OCI-LY7 (cell line): ENCODE measurements around the gene C1orf74. TPM values are rescaled to one million over a fixed set of nuclear protein-coding genes. Genes with fewer than 3 reads are reported as not detected.

ENCODE experiments used
- BruUV-seq: library from RNA; stranded (reverse); fragments of 400-500 nt; replicated peaks from 2 replicates; lab custom pipeline; 2021; lab: Mats Ljungman, UMichigan
- CTCF ChIA-PET: fragments of 300-600 bp; sonication (Branson Sonifier 250); formaldehyde crosslinking; loops from one replicate; lab custom pipeline; 2022; ENCODE audit warnings: antibody characterized with exemption; ENCODE audit not compliant: unreplicated experiment; lab: Charles Lee
- POLR2A ChIA-PET: fragments of 300-600 bp; sonication (Branson Sonifier 250); formaldehyde crosslinking; loops from one replicate; lab custom pipeline; 2022; ENCODE audit warnings: antibody characterized with exemption; lab: Charles Lee
- DNase-seq: peaks from one replicate; pipeline ENCODE4 v3.0.0-alpha.2; 2015; ENCODE audit warnings: low spot score
- H2AFZ ChIP-seq: fragments of 200-600 bp; sonication (generic), shearing (Covaris generic); 2 replicates; pipeline ENCODE4 v1.6.1; 2014; ENCODE audit warnings: mild to moderate bottlenecking, antibody characterized with exemption, low read length, moderate library complexity
- H3K27ac ChIP-seq: fragments of 200-600 bp; sonication (generic); 2 replicates; pipeline ENCODE4 v1.5.1; 2014; ENCODE audit warnings: mixed run types, low read depth, mild to moderate bottlenecking, moderate library complexity, low read length, inconsistent platforms; ENCODE audit not compliant: poor library complexity, severe bottlenecking
- H3K36me3 ChIP-seq: fragments of 200-600 bp; sonication (generic); 2 replicates; pipeline ENCODE4 v1.6.1; 2014; ENCODE audit warnings: mild to moderate bottlenecking, antibody characterized with exemption, low read length, moderate library complexity, mixed read lengths; ENCODE audit not compliant: insufficient read depth
- H3K4me1 ChIP-seq: fragments of 200-600 bp; sonication (generic); 2 replicates; pipeline ENCODE4 v1.5.1; 2014; ENCODE audit warnings: mild to moderate bottlenecking, low read length; ENCODE audit not compliant: insufficient read depth, poor library complexity, severe bottlenecking
- H3K4me2 ChIP-seq: fragments of 200-600 bp; sonication (generic); 2 replicates; pipeline ENCODE4 v1.6.1; 2014; ENCODE audit warnings: mild to moderate bottlenecking, low read length
- H3K4me3 ChIP-seq: fragments of 200-600 bp; sonication (generic); 2 replicates; pipeline ENCODE4 v1.5.1; 2014; ENCODE audit warnings: mild to moderate bottlenecking, low read depth, low read length; ENCODE audit not compliant: poor library complexity, severe bottlenecking
- H3K79me2 ChIP-seq: fragments of 200-600 bp; sonication (generic); 2 replicates; pipeline ENCODE4 v1.6.1; 2016; ENCODE audit warnings: low read depth, mild to moderate bottlenecking, low read length, moderate library complexity, mixed read lengths; ENCODE audit not compliant: insufficient read depth
- H3K9me2 ChIP-seq: fragments of 200-600 bp; sonication (generic); 2 replicates; pipeline ENCODE4 v1.6.1; 2016; ENCODE audit warnings: mild to moderate bottlenecking, low read length, mixed read lengths; ENCODE audit not compliant: insufficient read depth
- H3K9me3 ChIP-seq: fragments of 200-600 bp; sonication (generic); 2 replicates; pipeline ENCODE4 v1.6.1; 2014; ENCODE audit warnings: mild to moderate bottlenecking, mixed run types, low read length, mixed read lengths
- H4K20me1 ChIP-seq: fragments of 200-600 bp; sonication (generic); 2 replicates; pipeline ENCODE4 v1.6.1; 2014; ENCODE audit warnings: mild to moderate bottlenecking, antibody characterized with exemption, low read length, moderate library complexity, mixed read lengths; ENCODE audit not compliant: insufficient read depth
- EZH2phosphoT487 ChIP-seq: fragments of 200-600 bp; sonication (generic); IDR thresholded peaks from 2 replicates; pipeline ENCODE4 v1.6.1; 2018; ENCODE audit warnings: low read depth, borderline replicate concordance, mild to moderate bottlenecking, mixed run types, antibody characterized with exemption, low read length, moderate library complexity, mixed read lengths
- intact Hi-C: fragments of 100-400 bp; cut with micrococcal nuclease; formaldehyde crosslinking; loops from one replicate; pipeline ENCODE4 v1.10.0; 2022; ENCODE audit not compliant: unreplicated experiment
- total RNA-seq, 2 experiments: library from RNA; depleted of rRNA in 1 of 2; stranded (reverse); fragments of >200 nt in 1 of 2; shearing (Covaris generic) in 1 of 2; gene quantifications; 2 replicates each; pipeline ENCODE4 v1.2.3, GENCODE V29; 2014 to 2022
- TF ChIP-seq, protein P1 (sequence below): fragments of 200-600 bp; sonication (generic); conservative IDR thresholded peaks from 2 replicates; pipeline ENCODE4 v1.5.1; 2014; ENCODE audit warnings: mild to moderate bottlenecking, antibody characterized with exemption, low read length, moderate library complexity, mixed read lengths

The C1orf74 gene
- total RNA-seq, 2 experiments from 2014 or later: 4.2 to 4.4 TPM

DNA sequence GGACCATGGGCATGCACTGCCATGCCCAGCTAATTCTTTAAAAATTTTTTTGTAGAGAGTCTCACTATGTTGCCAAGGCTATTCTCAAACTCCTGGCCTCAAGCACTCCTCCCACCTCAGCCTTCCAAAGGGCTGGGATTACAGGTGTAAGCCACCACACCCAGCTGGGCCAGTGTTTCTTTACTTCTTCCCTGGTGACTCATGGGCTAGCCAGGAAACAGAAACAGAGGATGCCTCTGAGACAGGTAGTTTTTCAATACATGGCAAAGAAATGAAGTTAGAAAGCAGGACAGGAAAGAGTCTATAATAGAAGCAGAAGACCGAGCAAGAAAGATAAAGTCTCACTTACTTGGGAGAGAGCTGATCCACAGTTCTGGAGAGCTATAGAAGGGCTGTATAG is 7.6 kb upstream of the C1orf74 start:
- H3K4me1 ChIP-seq: no peaks in the 10 kb centered on the region
- no peaks in the 10 kb centered on the region for H3K9me3 ChIP-seq
- H4K20me1 ChIP-seq: no peaks in the 10 kb centered on the region
- CTCF ChIA-PET: no interaction called here
- intact Hi-C loops: no loop called here
- H3K9me2 ChIP-seq: no peaks in the 10 kb centered on the region
- no peak for DNase-seq
- POLR2A ChIA-PET: no interaction called here
- BruUV-seq: no TSS peak
- H2AFZ ChIP-seq: no peak overlapping the region
- TF ChIP-seq EZH2phosphoT487: no peak
- TF ChIP-seq, protein P1, sequence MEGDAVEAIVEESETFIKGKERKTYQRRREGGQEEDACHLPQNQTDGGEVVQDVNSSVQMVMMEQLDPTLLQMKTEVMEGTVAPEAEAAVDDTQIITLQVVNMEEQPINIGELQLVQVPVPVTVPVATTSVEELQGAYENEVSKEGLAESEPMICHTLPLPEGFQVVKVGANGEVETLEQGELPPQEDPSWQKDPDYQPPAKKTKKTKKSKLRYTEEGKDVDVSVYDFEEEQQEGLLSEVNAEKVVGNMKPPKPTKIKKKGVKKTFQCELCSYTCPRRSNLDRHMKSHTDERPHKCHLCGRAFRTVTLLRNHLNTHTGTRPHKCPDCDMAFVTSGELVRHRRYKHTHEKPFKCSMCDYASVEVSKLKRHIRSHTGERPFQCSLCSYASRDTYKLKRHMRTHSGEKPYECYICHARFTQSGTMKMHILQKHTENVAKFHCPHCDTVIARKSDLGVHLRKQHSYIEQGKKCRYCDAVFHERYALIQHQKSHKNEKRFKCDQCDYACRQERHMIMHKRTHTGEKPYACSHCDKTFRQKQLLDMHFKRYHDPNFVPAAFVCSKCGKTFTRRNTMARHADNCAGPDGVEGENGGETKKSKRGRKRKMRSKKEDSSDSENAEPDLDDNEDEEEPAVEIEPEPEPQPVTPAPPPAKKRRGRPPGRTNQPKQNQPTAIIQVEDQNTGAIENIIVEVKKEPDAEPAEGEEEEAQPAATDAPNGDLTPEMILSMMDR: no peak
- no peaks in the 10 kb centered on the region for H3K36me3 ChIP-seq
- H3K4me3 ChIP-seq: no peak overlapping the region
- H3K27ac ChIP-seq: no peak overlapping the region
- H3K79me2 ChIP-seq: no peaks in the 10 kb centered on the region
- no peak overlapping the region for H3K4me2 ChIP-seq

DNA sequence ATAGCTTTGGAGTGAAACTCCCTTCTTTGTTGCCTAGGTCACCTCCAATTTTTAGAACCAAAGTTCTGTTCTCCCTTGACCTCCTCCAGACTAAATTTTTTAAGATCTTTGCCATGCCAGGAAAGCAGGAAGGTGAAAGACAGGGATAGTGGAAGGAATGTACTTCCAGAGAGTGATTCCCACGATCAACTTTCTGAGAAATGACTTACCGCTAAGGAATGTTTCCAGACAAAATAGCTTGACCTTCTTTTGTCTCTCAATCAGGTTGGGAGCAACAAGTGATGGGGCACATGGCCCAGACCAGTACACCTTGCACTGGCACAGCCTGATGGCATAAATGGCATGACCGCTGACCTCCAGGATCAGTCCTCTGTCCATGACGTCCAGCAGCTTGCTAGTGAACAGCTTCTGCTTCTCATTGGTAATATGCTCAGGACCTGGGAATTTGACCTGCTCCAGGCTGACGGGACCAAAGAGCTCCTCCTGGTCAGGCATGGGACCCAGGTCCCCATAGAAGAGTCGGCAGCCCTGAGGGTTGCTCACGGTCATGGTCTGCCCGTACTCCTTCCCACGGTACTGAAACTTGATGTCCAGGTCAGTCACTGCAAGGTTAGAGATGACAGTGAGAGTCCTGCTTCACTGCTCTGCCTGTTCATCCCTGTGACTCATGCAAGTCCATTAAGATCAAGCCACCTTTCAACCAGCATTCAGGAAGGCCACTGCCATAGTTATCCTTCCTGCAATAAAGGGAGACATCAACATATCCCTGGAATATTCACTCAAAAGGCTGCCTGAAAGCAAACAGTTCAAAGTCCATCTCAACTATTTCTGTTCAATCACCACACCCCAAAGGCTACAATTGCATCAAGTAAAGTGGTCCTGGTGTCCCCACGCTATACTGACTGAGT is 6.2 kb upstream of the C1orf74 start:
- no peaks in the 10 kb centered on the region for H3K79me2 ChIP-seq
- H3K9me3 ChIP-seq: no peaks in the 10 kb centered on the region
- DNase-seq: no peak
- no peaks in the 10 kb centered on the region for H3K4me1 ChIP-seq
- H3K4me2 ChIP-seq: no peak overlapping the region
- no peaks in the 10 kb centered on the region for H4K20me1 ChIP-seq
- H2AFZ ChIP-seq: no peak overlapping the region
- TF ChIP-seq EZH2phosphoT487: no peak
- TF ChIP-seq, protein P1: no peak
- no TSS peak for BruUV-seq
- H3K36me3 ChIP-seq: no peaks in the 10 kb centered on the region
- no peaks in the 10 kb centered on the region for H3K9me2 ChIP-seq
- intact Hi-C loops: no loop called here
- POLR2A ChIA-PET: no interaction called here
- H3K27ac ChIP-seq: no peak overlapping the region
- CTCF ChIA-PET: no interaction called here
- H3K4me3 ChIP-seq: no peak overlapping the region

DNA sequence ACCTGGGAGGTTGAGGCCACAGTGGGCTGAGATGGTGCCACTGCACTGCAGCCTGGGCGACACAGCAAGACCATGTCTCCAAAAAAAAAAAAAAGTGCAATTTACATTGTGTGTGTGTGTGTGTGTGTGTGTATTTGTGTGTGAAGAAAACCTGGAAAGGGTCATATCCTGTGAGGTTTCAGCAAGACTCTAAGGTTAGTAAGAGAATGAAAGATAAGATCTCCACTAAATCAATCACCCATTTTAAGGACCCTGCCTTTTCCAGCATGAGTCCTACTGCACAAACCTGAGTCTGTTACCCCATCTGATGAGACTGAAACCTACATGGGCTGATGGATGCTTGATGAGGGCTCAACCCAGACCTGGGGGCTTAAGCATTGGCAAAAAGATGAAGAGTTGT is 4.9 kb upstream of the C1orf74 start:
- no peak for DNase-seq
- no TSS peak for BruUV-seq
- Histone ChIP-seq H2AFZ (no peak overlapping the region), H3K9me2 (no peaks in the 10 kb centered on the region), H3K36me3 (no peaks in the 10 kb centered on the region), H3K27ac (no peak overlapping the region), H3K4me1 (peaks cover 8% of the 10 kb centered on the region), H3K9me3 (peaks cover 5% of the 10 kb centered on the region; the same call in 1 of the 2 replicates), H3K79me2 (no peaks in the 10 kb centered on the region; the same call in 1 of the 2 replicates), H4K20me1 (no peaks in the 10 kb centered on the region), H3K4me2 (no peak overlapping the region), H3K4me3 (no peak overlapping the region)
- TF ChIP-seq, protein P1: no peak
- no peak for TF ChIP-seq EZH2phosphoT487
- CTCF ChIA-PET: no interaction called here
- POLR2A ChIA-PET: no interaction called here
- intact Hi-C loops: no loop called here
